NCI-H2107 treated with DMSO at 0.1 percent for 48 hours (cell line): ENCODE measurements around the gene CWH43.
"Not testable (repeated sequence)": the region's sequence is repeated elsewhere in the genome, so short reads cannot be mapped to it uniquely, and the experiment has no call there.

Source experiments
- DNase-seq: peaks from one replicate; lab custom pipeline; 2025; ENCODE audit not compliant: unreplicated experiment; lab: John Stamatoyannopoulos, UW

The CWH43 gene

DNA sequence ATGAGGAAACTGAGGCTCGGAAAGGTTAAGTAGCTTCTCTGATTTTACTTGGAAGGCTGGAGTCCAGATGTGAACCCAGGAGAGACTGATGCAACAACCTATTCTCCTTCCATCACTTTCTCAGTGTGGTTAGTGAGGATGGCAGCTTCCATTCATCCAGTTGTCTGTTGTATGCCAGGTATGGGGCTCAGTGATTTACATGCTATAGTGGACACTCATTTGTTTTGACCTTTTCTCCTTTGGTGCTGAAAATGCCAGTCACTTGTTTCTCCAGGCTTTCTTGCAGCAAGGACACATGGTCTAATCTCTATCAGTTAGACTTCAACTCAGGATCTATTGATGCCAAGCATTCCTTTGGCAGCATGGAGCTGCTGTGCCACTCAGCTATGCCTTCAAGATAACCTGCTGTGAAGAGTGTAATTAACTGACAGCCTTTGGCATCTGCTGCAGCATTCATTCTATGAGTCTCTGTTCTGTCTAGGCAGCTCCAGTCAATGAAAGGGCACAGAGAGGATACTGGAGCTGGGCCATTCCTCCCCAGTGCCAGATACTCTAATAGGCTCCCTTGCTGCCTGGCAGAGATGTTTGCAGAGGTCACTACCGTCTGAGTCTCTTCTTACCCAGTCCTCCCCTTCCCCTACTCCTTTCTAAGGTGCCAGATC, 11.0 kb upstream of the CWH43 start:
- no peak for DNase-seq

DNA sequence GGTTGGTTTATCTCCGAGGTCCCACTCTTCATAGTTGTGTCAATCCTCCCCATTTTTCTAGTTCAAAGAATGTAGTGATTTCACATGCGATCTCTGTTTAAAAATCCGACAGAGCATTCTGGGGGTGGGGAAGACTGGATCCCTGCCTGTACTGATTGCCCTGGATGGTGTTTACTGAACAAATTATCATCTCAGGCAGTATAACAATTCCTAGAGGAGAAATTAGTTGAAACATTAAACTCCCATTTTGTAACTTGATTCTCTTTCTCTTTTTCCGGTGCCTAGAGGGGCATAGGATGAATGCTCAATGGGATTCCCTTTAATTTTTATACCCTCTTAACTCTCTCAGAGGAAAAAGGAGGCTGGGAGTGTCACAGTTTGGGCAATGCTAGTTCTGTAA, 10.0 kb upstream of the CWH43 start:
- no peak for DNase-seq

DNA sequence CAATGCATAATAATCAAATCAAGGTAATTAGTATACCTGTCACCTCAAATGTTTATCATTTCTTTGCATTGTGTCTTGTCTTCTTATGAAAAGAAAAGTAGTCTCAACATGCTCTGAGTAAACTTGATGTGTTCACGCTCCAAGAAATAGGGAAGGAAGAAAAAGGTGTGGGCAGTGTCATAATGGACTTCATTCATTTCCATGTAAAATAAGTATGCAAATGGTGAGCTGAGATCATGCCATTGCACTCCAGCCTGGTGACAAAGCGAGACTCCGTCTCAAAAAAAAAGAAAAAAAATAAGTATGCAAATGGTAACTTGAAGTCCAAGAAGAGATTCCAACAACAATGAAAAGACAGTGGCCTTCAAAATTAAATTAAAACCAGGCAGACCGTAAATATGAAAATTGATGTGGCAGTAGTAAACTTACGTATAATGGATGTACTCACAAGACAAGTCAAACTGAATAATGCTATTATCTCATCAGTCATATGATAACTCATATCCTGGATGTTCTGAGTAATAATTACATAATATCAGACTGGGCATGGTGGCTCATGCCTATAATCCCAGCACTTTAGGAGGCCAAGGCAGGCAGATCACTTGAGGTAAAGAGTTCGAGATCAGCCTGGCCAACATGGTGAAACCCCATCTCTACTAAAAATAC, 6.0 kb upstream of the CWH43 start:
- DNase-seq: no peak

DNA sequence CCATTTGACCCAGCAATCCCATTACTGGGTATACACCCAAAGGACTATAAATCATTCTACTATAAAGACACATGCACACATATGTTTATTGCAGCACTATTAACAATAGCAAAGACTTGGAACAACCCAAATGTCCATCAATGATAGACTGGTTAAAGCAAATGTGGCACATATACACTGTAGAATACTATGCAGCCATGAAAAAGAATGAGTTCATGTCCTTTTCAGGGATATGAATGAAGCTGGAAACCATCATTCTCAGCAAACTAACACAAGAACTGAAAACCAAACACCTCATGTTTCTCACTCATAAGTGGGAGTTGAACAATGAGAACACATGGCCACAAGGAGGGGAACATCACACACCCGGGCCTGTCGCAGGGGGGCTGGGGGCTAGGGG, 2.1 kb upstream of the CWH43 start:
- not testable (repeated sequence) for DNase-seq

DNA sequence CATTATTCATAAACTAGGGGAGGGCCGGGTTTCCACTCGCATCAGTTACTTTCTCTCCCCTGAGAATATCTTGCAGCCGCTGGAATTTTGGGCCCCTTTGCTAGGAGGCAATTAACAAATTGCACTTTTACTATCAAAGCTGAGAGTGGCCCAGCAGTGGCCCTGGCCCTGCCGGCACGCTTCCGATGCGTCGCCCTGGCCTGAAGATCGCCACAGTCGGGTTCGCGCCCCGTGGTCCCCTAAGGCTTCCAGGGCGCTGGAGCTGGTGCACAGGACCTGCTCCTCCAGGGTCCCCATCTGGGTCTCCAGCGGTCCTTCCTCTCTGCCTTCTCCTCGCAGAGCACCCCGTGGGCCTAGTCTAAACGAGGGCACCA, 486 bp upstream of the CWH43 start:
- DNase-seq: no peak

DNA sequence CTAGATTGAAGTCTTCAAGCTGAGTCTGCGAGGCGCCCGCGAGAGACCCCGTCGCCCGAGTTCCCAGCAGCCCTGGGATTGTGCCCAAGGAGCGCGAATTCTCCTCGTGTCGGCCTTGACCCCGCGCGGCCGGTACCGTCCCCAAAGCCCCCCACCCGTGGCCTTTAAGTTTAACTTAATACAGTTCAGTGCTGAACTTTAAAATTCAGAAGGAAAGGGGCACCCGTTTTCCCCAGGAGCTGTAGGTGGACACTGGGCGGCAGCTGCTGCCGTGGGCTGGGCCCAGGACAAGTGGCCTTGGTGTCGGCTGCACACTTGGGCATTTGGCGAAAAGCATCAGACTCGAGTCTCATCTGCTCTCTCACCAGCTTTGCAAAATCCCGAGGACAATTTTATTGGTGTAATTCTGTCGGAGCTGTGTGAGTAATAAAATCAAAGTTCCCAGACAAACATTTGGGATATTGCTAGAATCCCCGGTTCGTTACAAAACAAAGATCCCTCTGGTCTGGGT, 634 bp downstream of the CWH43 start:
- no peak for DNase-seq

DNA sequence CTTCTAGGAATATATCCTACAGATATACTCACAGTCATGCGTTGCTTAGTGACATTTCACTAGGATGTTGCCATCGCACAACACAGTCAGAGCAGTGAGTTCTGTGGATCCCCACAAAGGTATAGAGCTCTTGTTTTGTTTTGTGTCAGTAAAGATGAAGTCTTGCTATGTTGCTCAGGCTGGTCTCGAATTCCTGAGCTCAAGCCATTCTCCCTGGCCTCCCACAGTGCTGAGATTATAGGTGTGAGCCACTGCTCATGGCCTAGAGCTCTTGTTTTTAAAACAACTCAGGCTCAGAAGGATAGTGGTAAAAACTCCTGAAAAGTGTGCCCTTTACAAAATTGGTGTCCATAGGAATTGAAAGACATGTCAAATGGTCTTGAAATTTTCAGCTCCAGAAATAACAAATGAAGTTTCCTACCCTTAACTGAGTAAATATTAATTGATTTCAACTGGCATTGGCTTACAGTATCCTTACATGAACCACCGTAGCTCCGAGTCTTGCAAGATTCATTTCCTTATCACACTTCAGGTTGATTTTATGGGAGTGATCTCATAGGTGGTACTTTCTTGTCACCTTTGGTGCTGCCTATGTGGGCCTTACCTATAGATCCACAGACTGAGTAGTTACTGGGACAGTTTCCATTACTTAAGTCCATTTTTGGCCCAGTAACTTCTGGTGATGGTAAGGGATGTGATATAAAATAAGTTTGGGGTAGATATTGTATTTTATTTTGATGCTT, 3.6 kb downstream of the CWH43 start:
- DNase-seq: no peak

DNA sequence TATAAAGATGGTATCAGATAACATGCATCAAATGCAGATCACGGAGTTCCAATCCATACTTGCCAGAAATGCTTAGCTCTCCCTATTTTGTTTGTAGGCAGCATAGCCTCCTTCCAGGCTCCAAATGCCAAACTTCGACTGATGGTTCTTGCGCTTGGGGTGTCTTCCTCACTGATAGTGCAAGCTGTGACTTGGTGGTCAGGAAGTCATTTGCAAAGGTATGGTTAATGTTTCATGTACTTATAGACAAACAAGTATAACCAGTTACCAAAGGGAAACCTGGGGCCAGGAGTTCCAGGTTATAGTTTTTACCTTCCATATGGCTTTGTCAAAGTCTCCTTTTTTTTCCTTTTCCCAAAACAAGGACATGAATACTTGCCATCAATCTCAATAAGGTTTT, 5.3 kb downstream of the CWH43 start:
- no peak for DNase-seq

DNA sequence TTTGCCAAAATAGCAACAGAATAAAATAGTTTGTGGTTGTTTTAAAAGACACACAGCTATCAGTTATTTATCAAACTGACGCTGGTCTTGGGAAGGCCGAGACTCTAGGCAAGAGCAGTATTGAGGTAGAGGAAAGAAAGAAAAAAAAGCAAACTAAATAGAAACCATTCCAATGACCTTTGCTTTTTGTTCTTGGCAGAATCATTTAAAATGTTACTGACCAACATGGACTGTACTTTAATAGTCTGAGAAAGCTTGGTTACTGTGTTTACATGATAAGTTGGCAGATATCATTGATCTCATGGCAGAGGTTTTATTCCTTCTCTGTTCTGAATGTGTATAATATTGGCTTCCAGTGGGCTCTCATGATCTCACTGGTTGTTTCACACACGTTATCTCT, 11.9 kb downstream of the CWH43 start:
- DNase-seq: no peak

DNA sequence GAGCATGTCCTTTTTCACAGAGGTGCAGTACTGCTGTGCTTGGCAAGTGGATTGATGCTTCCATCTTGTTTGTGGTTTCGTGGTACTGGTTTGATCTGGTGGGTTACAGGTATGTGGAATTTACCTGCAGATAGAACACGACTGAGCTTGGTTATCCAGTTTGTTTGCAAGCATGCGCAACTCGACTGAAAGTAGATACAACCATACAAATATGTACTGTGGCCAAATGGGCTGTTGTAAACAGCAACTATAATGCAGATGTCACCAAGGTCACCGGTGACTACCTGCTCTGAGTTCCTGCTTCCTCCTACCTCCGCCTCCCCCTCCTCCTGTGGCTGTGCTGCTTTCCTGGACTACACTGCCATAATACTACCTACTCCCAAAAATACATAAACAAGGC, 12.4 kb downstream of the CWH43 start:
- no peak for DNase-seq

DNA sequence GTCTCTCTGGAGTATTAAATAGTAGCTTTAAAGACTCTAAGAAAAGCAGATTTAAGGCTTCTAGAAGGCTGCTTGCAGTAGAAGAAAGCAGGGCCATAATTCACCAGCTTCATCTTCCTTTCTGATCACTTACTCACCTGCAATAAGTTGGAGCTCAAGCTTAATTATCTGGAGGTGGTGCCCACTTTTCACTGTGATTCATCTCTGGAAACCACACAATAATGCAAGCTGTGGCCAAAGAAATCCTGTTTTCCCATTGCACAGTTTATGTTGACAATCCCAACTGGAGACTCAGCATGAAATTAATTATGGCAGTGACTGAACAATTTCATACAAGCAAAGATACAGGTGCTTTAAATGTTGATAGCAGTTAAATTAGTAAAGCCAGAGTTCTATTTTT, 14.7 kb downstream of the CWH43 start:
- no peak for DNase-seq

DNA sequence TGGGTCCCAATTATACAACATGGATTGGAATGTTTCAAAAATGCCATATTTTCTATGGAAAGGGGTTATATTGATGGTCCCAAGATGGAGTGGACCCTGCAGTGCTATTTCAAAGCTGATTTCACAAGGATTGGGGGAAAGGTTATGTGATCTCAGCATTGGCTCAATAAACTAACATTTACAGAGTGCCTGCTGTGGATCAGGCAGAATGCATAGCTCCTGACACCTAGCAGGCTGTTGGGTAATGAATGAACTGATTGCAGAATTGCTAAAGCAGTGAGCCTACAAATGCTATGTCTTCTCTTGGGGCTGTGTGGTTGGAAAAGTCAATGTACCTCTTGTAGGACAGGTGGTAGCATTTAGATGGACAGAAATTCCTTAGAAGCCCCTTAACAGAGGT, 16.9 kb downstream of the CWH43 start:
- no peak for DNase-seq

DNA sequence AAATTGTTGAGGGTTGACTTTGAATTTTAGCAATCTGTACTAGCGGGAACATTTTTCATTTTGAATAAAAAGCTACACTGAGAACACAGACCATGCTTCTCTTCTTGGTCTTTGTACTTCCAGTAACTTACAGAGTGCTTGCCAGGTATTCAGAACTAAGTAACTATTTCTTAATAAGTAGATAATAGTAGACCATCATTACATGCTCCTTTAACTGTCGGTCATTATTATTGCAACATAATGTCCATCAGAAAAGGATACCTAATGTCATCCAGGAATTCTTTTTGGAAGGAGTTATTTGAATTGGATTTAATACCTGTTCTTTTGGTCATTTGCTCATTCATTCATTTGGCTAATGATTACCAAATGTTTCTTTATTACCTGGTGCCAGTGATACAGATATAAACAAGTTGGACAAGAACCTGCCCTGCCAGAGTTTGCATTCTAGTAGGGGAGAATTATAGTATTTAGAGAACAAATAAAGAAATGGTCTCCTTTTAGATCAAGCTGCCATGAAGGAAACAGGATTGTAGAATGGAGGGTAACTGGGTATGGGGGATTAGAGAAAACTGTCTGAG, 32.7 kb downstream of the CWH43 start:
- no peak for DNase-seq

DNA sequence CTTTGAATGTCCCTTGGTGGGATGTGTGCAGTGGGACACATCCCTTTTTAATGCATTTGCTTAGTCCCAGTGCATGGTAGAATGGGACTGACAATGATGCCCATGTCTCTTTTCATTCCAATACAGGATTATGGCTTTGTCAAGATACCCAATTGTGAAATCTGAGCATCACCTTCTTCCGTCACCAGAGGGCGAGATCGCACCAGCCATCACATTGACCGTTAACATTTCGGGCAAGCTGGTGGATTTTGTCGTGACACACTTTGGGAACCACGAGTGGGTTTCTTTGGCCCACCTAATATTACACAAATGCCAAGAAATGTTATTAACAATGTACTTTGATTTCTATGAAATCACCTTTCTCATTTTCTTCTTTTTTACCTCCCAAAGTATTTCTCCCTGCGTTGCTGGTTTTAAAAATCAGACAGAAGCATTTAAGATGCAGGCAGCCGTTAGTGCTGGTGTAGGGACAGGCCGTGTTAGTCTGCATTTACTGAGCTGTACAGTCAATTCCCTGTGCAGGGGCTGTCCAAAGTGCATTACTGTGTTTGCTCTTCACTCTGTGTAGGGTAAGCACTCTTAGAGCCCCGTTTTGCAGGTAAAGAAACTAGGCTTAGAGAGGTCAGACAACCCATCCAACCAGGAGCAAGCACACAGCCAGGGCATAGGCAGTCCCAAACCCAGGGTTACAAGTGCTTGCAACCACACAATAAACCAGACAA, 46.5 kb downstream of the CWH43 start:
- no peak for DNase-seq

DNA sequence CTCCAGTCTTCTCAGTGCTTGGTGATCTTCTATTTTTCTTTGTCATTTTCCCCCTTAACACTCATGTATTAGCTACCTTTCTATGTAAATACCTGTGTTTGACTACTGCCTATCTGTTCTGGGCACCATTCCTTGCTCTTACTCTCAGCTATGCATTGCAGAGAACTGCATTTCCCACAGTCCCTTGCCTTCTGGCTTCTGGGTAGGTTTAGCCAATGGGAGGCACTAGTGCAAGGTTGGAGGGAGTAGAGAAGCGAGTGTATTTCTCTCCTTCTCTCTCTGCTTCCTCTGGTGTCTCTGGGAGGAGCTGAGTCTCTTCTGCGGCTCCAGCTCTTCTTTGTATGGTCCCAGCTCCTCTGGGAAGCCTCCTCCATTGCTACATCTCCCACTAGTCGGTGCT, 50.5 kb downstream of the CWH43 start:
- DNase-seq: no peak

DNA sequence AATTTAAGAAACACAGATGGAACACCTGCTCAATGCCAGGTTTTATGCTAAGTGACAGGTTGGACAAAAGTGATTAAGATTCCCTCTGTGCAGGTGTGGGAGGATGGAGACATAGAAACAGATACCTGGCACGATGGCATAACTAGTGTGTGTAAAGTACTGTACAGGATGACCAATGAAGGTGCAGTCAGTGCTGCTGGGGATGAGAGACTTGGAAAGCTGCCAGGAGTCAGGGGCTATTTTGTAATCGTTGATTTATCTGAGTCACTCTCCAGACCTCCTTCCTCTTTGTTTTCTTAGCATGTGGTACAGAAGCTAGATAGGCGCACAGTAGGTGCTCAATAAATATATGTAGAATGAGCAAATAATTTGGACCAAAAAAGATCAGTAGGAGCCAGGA, 58.2 kb downstream of the CWH43 start:
- no peak for DNase-seq

DNA sequence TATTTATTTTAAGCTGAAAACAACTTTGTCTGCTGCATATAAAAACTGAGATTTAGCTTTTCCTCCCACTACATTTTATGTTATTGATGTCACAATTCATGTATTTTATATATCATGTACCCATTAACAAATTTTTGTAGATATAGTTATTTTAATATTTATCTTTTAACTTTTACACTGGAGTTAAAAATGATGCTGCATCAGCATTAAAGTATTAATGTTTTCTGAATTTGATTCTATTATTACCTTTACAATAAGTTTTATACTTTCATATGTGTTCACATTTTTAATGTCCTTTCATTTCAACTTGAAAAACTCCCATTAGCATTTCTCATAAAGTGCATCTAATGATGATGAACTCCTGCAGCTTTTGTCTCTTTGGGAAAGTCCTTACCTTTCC, 72.2 kb downstream of the CWH43 start:
- DNase-seq: no peak

DNA sequence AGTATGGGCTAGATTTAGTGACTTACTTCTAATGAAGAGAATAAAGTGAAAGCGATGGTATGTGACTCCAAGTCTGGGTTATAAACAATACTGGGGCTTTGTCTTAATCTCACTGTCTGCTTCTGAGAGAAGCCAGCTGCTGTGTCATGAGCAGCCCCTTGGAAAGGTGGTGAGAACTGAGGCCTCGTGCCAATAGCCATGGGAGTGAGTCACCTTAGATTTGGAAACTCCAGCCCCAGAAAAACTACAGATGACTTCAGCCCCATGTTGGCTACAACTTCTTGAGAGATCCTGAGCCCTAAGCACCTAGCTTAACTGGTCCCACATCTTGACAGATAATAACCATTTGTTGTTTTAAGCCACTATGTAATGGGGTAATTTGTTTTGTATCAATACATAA, 77.6 kb downstream of the CWH43 start:
- no peak for DNase-seq

DNA sequence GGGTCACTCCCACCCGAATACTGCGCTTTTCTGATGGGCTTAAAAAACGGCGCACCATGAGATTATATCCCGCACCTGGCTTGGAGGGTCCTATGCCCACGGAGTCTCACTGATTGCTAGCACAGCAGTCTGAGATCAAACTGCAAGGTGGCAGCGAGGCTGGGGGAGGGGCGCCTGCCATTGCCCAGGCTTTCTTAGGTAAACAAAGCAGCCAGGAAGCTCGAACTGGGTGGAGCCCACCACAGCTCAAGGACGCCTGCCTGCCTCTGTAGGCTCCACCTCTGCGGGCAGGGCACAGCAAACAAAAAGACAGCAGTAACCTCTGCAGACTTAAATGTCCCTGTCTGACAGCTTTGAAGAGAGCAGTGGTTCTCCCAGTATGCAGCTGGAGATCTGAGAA, 86.1 kb downstream of the CWH43 start:
- DNase-seq: not testable (repeated sequence)

DNA sequence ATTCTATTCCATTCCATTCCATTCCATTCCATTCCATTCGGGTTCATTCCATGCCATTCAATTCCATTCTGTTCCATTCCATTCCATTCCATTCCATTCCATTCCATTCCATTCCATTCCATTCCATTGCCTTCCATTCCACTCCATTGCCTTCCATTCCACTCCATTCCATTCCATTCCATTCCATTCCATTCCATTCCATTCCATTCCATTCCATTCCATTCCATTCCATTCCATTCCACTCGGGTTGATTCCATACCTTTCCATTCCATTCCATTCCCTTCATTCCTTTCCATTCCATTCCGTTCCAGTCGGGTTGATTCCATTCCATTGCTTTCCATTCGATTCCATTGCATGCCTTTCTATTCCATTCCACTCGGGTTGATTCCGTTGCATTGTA, 105.8 kb downstream of the CWH43 start:
- not testable (repeated sequence) for DNase-seq

DNA sequence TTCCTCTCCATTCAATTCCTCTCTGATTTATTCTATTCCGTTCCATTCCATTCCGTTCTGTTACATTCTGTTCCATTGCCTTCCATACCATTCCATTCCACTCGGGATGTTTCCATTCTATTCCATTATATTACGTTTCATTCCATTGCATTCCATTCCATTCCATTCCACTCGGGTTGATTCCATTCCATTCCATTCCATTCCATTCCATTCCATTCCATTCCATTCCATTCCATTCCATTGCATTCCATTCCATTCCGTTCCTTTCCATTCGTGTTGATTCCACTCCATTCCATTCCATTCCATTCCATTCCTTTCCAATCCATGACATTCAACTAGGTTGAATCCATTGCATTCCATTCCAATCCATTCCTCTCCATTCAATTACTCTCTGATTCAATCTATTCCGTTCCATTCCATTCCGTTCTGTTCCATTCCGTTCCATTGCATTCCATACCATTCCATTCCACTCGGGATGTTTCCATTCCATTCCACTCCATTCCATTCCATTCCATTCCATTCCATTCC, 106.6 kb downstream of the CWH43 start:
- not testable (repeated sequence) for DNase-seq
